ENCODE measurements around the gene SIAH1.

The SIAH1 gene

DNA sequence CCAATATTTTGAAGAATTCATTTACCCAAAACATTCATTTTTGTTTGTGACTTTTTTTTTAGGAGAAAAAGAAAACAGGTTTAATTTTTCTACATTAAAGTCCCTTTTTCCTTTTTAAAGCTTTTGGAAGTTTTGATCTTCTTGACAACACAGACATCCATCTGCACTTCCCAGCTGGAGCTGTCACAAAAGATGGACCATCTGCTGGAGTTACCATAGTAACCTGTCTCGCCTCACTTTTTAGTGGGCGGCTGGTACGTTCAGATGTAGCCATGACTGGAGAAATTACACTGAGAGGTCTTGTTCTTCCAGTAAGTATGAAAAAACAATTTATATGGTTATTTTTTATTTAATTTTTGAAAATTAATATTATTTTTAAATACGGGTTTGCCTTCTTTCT is 37.2 kb downstream of the SIAH1 start:
- Histone ChIP-seq H3K4me3 (ENCODE audit: low read depth, low read length) (no peak overlapping the region), H3K4me1 (ENCODE audit: control insufficient read depth, insufficient read depth, low read length) (no peaks in the 10 kb centered on the region), H3K9me3 (ENCODE audit: control insufficient read depth, insufficient read depth, low read depth, low read length) (no peaks in the 10 kb centered on the region), H3K36me3 (ENCODE audit: control insufficient read depth in 2 of 2, insufficient read depth in 1 of 2, low read length in 2 of 2) (peaks cover 11 to 64% of the 10 kb centered on the region in 2 experiments), H3K27ac (ENCODE audit: extremely low read depth, low read depth, low read length) (no peak overlapping the region)
- no peak for TF ChIP-seq ZNF548 (tag by site-specific recombination; IDR thresholded peaks at IDR 0.05)
- ChIA-PET POLR2A (no interaction called here), CTCF (no interaction called here)

DNA sequence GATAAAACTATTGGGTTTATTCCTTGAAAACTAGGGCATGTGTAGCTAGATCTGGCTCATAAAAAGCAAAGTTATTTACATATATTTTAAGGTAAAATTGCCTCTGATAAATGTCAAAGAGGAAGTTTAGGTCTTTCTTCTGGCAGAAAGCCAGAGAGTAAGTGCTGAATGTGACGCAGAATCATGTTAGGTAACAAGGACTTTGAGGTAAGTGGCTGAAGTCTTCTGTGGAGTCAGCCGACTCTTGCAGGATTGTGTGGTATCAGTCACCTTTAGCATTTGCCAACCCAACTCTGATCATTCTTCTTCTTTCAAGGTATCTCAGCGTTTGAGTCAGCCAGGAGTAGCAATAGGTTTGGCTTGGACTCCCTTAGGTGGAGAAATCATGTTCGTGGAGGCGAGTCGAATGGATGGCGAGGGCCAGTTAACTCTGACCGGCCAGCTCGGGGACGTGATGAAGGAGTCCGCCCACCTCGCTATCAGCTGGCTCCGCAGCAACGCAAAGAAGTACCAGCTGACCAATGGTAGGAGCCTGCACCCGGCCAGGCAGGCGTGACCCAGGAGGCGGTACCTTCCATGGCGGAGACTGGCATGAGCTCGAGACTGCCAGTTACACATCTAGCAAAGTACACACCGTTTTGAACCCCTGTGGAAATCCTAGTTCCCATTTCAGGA is 37.9 kb downstream of the SIAH1 start:
- Histone ChIP-seq H3K27ac (ENCODE audit: extremely low read depth, low read depth, low read length) (no peak overlapping the region), H3K4me3 (ENCODE audit: low read depth, low read length) (no peak overlapping the region), H3K4me1 (ENCODE audit: control insufficient read depth, insufficient read depth, low read length) (no peaks in the 10 kb centered on the region), H3K36me3 (ENCODE audit: control insufficient read depth in 2 of 2, insufficient read depth in 1 of 2, low read length in 2 of 2) (peaks cover 11 to 64% of the 10 kb centered on the region in 2 experiments), H3K9me3 (ENCODE audit: control insufficient read depth, insufficient read depth, low read depth, low read length) (no peaks in the 10 kb centered on the region)
- TF ChIP-seq ZNF548 (tag by site-specific recombination; IDR thresholded peaks at IDR 0.05): no peak
- no peak for TF ChIP-seq ZNF19 (tag by site-specific recombination; IDR thresholded peaks at IDR 0.05; ENCODE audit: low read depth)
- TF ChIP-seq, protein P1, sequence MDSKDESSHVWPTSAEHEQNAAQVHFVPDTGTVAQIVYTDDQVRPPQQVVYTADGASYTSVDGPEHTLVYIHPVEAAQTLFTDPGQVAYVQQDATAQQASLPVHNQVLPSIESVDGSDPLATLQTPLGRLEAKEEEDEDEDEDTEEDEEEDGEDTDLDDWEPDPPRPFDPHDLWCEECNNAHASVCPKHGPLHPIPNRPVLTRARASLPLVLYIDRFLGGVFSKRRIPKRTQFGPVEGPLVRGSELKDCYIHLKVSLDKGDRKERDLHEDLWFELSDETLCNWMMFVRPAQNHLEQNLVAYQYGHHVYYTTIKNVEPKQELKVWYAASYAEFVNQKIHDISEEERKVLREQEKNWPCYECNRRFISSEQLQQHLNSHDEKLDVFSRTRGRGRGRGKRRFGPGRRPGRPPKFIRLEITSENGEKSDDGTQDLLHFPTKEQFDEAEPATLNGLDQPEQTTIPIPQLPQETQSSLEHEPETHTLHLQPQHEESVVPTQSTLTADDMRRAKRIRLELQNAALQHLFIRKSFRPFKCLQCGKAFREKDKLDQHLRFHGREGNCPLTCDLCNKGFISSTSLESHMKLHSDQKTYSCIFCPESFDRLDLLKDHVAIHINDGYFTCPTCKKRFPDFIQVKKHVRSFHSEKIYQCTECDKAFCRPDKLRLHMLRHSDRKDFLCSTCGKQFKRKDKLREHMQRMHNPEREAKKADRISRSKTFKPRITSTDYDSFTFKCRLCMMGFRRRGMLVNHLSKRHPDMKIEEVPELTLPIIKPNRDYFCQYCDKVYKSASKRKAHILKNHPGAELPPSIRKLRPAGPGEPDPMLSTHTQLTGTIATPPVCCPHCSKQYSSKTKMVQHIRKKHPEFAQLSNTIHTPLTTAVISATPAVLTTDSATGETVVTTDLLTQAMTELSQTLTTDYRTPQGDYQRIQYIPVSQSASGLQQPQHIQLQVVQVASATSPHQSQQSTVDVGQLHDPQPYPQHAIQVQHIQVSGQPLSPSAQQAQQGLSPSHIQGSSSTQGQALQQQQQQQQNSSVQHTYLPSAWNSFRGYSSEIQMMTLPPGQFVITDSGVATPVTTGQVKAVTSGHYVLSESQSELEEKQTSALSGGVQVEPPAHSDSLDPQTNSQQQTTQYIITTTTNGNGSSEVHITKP (tag by site-specific recombination; IDR thresholded peaks at IDR 0.05): no peak
- TF ChIP-seq KLF1 (tag by site-specific recombination; IDR thresholded peaks at IDR 0.05): no peak
- no peak for TF ChIP-seq ZNF768 (tag by site-specific recombination; IDR thresholded peaks at IDR 0.05)
- TF ChIP-seq, protein P2, sequence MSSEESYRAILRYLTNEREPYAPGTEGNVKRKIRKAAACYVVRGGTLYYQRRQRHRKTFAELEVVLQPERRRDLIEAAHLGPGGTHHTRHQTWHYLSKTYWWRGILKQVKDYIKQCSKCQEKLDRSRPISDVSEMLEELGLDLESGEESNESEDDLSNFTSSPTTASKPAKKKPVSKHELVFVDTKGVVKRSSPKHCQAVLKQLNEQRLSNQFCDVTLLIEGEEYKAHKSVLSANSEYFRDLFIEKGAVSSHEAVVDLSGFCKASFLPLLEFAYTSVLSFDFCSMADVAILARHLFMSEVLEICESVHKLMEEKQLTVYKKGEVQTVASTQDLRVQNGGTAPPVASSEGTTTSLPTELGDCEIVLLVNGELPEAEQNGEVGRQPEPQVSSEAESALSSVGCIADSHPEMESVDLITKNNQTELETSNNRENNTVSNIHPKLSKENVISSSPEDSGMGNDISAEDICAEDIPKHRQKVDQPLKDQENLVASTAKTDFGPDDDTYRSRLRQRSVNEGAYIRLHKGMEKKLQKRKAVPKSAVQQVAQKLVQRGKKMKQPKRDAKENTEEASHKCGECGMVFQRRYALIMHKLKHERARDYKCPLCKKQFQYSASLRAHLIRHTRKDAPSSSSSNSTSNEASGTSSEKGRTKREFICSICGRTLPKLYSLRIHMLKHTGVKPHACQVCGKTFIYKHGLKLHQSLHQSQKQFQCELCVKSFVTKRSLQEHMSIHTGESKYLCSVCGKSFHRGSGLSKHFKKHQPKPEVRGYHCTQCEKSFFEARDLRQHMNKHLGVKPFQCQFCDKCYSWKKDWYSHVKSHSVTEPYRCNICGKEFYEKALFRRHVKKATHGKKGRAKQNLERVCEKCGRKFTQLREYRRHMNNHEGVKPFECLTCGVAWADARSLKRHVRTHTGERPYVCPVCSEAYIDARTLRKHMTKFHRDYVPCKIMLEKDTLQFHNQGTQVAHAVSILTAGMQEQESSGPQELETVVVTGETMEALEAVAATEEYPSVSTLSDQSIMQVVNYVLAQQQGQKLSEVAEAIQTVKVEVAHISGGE (tag by site-specific recombination; conservative IDR thresholded peaks at IDR 0.05; ENCODE audit: low read depth): no peak
- no peak for TF ChIP-seq ZNF707 (tag by site-specific recombination; IDR thresholded peaks at IDR 0.05)
- no peak for TF ChIP-seq ZNF239 (tag by site-specific recombination; IDR thresholded peaks at IDR 0.05)
- ChIA-PET CTCF (interaction anchor here (0.8 kb wide), 1 partner anchor 276 kb away, joined by 3 read pairs; no protein-coding TSS in a partner anchor), POLR2A (no interaction called here)

DNA sequence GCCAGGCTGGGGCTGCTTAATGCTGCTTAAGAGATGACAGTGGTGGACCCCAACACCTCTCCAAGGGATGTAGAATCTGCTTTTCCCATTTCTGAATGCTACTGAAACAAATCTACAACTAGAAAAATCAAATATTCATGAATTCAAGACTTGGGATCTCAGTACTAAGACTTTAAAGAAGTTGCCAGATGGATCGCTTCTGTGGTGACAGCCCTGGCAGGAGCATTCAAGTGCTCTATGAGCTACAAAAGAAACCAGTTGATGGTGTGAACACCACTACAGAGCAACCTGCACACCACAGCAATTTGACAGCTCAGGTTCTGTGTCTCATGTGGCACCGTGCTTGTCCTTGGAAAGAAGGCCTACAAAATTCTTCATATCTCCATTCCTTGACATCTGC is 42.6 kb downstream of the SIAH1 start:
- Histone ChIP-seq H3K4me3 (ENCODE audit: low read depth, low read length) (no peak overlapping the region), H3K36me3 (ENCODE audit: control insufficient read depth in 2 of 2, insufficient read depth in 1 of 2, low read length in 2 of 2) (peaks cover 4 to 59% of the 10 kb centered on the region in 2 experiments; a peak in 2 of 3 replicates), H3K27ac (ENCODE audit: extremely low read depth, low read depth, low read length) (no peak overlapping the region), H3K9me3 (ENCODE audit: control insufficient read depth, insufficient read depth, low read depth, low read length) (no peaks in the 10 kb centered on the region), H3K4me1 (ENCODE audit: control insufficient read depth, insufficient read depth, low read length) (no peaks in the 10 kb centered on the region)
- no peak for TF ChIP-seq REPIN1 (tag by site-specific recombination; IDR thresholded peaks at IDR 0.05; ENCODE audit: low read depth)
- TF ChIP-seq, protein P3, sequence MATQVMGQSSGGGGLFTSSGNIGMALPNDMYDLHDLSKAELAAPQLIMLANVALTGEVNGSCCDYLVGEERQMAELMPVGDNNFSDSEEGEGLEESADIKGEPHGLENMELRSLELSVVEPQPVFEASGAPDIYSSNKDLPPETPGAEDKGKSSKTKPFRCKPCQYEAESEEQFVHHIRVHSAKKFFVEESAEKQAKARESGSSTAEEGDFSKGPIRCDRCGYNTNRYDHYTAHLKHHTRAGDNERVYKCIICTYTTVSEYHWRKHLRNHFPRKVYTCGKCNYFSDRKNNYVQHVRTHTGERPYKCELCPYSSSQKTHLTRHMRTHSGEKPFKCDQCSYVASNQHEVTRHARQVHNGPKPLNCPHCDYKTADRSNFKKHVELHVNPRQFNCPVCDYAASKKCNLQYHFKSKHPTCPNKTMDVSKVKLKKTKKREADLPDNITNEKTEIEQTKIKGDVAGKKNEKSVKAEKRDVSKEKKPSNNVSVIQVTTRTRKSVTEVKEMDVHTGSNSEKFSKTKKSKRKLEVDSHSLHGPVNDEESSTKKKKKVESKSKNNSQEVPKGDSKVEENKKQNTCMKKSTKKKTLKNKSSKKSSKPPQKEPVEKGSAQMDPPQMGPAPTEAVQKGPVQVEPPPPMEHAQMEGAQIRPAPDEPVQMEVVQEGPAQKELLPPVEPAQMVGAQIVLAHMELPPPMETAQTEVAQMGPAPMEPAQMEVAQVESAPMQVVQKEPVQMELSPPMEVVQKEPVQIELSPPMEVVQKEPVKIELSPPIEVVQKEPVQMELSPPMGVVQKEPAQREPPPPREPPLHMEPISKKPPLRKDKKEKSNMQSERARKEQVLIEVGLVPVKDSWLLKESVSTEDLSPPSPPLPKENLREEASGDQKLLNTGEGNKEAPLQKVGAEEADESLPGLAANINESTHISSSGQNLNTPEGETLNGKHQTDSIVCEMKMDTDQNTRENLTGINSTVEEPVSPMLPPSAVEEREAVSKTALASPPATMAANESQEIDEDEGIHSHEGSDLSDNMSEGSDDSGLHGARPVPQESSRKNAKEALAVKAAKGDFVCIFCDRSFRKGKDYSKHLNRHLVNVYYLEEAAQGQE (tag by site-specific recombination; IDR thresholded peaks at IDR 0.05): no peak
- TF ChIP-seq ZNF37A (tag by site-specific recombination; IDR thresholded peaks at IDR 0.05): no peak
- TF ChIP-seq ZNF501 (tag by site-specific recombination; IDR thresholded peaks at IDR 0.05): no peak
- no peak for TF ChIP-seq ZNF324 (tag by site-specific recombination; IDR thresholded peaks at IDR 0.05)
- no peak for TF ChIP-seq ZNF175 (tag by site-specific recombination; IDR thresholded peaks at IDR 0.05)
- TF ChIP-seq ZNF843 (tag by site-specific recombination; IDR thresholded peaks at IDR 0.05): no peak
- ChIA-PET POLR2A (no interaction called here), CTCF (no interaction called here)
